GM21576 (cell line): ENCODE measurements around the gene ZFR.

Experiments used
- ATAC-seq: cut with Tn5 transposase; IDR thresholded peaks from one replicate; pipeline ENCODE4 v1.9.1; 2021; ENCODE audit warnings: mild to moderate bottlenecking, moderate library complexity; ENCODE audit not compliant: unreplicated experiment

ZFR gene

GRCh38 chr5:32444431-32445286 lies at the start of gene ZFR:
Gene ZFR, minus strand, starts transcription at chr5:32444740. Its CDS starts 82 bp downstream, at chr5:32444658.
- ATAC-seq, result peak; percentile 71

DNA sequence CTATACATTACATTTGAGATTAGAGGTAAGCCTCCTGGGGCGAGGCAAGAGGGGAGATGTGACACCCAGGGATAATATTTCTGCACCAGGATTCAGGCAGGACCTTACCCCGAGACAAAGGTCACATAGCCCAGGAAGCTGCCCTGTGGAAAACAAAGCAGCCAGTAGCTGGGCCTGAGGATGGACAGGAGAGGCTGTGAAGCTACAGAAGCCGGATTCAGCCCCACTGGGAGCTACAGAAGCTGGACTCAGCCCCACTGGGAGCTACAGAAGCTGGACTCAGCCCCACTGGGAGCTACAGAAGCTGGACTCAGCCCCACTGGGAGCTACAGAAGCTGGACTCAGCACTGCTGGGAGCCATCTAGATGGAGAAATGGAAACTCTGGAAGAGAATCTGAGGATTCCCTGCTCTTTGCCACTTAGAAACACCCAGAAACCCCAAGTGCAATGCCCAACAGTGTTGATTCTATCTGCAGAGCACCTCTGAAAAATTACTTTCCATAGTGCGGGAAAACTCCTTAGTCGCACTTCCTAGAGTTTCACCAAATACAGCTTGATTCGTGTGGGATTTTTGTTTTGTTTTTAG lies 46.5 kb upstream of the ZFR start:
- no peak for ATAC-seq

DNA sequence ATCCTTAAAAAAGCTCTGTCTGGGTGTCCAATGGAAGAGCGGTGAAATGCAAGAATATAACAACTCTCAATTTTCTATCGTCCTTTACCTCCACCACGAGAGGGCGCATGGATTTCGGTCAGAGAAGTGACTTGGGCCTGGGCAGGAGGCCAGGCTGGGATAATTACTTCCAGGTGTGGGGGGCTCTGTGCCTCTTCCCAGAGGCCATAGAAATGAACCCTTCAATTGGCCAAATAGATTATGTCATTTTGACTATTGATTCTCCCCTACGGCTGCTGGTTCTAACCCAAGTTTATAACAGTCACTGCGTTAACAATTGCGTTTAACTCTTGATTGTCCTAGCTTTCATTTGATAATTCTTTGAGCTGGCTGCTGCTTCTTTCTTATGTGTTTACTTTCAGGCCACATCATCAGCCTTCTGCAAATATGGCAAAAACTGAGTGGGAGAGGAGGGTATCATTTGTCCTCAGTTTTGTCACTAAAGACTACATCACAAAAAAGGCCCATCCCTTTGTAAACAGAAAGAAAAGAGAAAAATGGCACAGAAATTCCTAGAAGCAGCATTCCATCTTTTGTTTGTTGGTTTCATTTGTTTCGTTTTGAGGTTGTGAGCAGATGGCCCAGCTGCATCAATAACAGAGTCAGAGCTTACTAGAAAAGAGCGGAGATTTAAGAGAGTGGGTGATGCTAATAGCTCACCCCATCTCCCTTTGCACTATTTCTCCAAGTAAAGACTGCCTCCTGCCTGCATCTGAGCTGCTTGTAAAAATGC lies 45.4 kb upstream of the ZFR start:
- ATAC-seq, result no peak

DNA sequence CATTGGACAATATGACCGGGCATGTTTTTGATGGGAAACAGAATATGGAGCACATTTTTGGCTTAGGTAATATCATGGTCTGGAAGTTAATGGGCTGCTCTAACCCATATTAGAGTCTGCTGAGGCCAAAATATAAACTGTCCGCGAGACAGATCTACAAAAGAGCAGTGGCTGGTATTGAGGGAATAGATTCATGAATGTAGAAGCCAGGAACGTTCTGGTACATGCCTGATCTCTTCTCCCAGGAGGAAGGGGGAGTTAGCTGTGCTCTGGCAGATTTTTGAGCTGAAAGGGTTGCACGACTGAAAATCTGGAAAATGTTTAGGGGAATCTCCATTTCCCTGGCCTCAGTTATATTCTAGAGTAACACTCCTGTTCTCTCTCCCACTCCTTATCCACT lies 42.9 kb upstream of the ZFR start:
- ATAC-seq, result no peak

GRCh38 chr5:32487008-32487407 lies 42.5 kb upstream of the ZFR start:
- ATAC-seq, result no peak

DNA sequence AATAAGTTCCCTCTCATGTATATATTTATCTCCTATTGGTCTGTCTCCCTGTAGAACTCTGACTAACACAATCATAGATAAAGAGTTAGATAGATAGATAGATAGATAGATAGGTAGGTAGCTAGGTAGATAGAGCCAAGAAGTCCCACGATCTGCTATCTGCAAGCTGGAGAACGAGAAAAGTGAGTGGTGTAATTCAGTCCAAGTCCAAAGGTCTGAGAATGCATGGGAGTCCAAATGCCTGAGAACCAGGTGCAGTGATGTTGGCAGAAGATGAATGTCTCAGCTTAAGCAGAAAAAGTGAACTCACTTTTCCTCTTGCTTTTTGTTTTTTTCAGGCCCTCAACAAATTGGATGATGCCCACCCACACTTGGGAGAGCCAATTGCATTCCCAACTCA lies 37.7 kb upstream of the ZFR start:
- ATAC-seq, result no peak

DNA sequence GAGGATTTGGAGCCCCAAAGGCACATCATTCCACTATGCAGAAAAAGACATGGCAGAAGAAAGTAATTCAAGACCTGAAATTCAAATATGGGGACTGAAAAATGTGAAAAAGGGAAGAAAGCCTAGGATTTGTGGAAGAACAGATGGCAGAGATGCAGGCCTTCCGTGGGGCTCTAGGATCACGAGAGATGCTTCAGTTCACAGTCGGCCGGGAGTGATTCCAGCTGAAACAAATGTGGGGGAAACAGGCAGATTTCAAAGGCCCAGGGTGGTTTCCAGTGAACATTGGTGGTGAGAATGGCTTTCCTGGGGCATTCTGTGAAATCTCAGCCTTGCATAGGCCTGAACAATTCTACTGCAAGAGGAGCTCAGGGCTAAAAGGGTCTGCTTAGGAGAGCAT lies 34.6 kb upstream of the ZFR start:
- no peak for ATAC-seq

DNA sequence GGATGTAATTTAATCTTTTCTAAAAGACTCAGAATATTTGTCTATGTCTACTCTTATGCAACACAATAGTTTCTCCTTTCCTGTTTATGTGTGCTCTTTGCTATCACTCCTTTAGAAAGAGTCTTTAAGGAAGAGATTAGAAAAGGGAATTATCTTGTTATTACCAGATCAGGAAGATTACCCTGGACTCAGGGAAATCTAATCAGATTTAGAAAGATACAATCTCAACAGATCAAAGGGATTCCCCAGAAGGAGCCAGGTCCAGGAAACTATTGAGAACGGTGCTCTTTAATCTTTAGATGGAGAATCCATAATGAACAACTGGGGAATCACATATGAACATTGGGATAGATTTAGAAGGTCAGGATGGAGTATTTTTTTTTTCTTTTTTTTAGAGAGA lies 32.4 kb upstream of the ZFR start:
- ATAC-seq, result no peak

- no peak for ATAC-seq
Observed at GRCh38 chr5:32475334-32476097, 31.0 kb upstream of the ZFR start.

DNA sequence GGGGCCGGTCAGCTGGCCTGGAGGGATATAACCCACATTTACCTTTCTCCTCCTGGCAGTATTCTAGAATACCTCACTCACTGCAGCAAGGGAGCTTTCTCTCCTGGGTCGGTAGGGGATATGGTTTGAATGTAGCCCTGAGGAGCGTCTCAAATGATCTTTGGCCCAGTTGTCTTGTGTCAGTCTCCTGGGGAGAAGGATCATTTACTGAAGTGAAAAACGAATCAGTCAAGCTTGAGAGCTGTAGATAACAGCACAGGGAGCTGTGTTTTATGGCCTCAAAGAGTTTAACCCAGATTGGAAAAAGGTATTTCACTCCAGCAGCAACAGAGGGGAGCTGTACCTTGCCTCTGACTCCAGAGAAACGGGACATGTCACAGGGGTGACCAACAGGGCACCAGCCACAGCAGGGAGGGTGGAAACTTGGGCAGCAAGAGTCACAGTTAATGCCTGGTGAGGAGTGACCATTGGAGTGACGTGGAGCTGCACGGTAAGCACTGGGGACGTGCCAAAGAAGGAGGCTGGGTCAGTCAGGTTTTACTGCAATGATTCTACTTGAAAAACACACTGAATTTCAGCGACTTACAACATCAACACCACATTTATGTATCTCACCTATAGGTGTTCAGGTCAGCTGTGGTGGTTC lies 29.8 kb upstream of the ZFR start:
- no peak for ATAC-seq

- no peak for ATAC-seq
Observed at GRCh38 chr5:32473072-32473471, 28.5 kb upstream of the ZFR start.

GRCh38 chr5:32471784-32472183 lies 27.2 kb upstream of the ZFR start:
- no peak for ATAC-seq

DNA sequence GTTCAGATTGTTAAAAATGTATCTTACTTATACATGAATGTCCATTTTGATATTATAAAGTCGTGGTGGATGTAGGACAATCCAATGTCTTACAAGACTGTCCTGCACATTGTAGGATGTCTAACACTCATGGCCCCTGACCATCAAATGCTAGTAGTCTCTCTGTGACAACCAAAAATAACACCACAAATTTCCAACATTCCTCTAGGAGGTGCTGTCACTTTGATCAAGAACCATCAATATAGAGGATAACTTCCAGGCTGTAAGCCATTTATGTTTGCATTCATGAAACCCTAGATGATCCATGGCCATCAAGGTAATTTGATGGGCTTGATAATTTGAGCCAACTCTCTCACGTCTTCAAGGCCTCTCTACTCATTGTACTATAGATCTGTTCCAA lies 20.5 kb upstream of the ZFR start:
- ATAC-seq, result no peak

DNA sequence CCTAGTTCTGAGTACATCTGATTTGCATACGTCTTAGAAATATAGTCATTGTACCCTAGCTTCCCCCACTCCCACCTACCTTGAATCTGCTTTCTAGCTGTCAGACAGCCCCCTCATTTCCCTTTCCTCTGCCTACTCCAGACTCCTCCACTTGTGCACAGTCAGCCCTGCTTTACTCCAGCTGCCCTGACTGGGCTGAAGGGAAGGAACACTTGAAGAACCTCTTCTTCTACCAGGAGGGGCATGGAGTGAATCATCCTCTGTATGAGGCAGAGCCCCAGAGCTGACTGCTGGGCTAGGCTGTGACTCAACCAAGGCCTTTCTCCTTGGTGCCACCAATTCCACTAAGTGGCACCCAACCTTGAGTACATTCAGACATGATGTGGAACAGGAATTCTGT lies 18.1 kb upstream of the ZFR start:
- ATAC-seq, result no peak

- no peak for ATAC-seq
Observed at GRCh38 chr5:32461441-32462120, 17.0 kb upstream of the ZFR start.

- ATAC-seq, result no peak
Observed at GRCh38 chr5:32460702-32461101, 16.2 kb upstream of the ZFR start.

- ATAC-seq, result no peak
Observed at GRCh38 chr5:32458880-32459495, 14.4 kb upstream of the ZFR start.

DNA sequence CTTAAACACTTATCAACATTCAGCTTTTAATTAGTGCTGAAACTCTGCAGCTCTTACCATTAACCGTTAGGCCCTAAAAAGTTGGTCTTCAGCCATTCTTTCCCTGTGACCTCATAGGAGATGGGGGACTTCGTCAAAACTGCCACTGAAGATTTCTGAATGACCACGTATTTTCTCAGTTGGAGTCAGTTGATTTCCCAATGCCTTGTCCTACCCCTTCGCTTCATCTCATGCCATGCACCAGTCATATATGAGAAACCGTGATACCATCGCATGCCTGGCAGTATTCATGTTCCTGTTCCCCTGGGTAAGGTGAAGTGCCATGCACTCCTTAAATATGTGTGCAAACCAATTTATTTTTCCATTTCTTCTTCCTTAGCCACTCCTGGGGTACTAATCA lies 10.8 kb upstream of the ZFR start:
- no peak for ATAC-seq

DNA sequence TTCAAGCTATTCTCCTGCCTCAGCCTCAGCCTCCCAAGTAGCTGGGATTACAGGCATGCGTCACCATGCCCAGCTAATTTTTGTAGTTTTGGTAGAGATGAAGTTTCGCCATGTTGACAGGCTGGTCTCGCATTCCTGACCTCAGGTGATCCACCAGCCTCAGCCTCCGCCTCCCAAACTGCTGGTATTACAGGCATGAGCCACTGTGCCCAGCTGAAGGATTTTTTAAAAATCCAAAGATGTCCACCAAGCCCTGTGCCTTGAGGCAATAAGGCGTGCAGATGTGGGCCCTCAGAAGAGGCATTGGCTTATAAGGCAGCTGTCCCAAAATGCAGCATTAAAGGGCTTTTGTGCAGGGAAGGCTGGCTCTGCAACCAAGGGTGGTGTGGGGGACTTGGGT lies 10.3 kb upstream of the ZFR start:
- no peak for ATAC-seq

DNA sequence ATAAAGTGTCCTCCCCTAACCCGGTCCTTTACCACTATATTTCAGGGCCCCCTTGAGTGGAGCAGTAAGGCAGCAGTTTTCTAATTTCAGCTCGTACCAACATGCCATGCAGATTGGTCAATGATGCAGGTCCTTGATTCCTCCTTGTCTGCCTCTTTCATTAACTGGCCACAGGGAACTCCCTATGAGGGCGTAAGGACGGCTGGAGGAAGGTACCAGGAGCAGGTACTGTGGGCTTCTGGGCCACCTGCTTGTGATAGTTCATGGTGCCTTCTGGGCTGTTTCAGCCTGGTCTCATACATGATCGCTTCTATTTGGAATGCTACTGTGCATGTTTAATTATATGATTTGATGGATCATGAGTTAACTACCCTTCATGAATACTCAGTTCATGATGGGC lies 9.4 kb upstream of the ZFR start:
- no peak for ATAC-seq
